ENCODE results near the gene FANCM.
A peak's percentile ranks its signal among the peaks of the same experiment; 100 is the strongest.

The FANCM gene

DNA sequence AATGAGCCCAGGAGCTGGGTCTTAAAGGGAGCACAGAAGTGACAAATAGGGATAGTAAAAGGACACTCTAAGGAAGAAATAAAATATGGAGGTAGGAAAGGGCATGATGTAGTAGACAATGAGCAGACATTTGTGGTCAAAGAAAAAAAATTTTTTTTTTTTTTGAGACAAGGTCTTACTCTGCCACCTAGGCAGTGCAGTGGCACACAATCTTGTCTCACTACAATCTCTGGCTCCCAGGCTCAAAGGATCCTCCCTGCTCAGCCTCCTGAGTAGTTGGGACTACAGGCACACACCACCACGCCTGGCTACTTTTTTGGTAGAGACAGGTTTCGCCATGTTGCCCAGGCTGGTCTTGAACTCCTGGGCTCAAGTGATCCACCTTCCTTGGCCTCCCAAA, 10.0 kb upstream of the FANCM start:
- no peak overlapping the region for H3K4me3 ChIP-seq (ENCODE audit: control insufficient read depth in 1 of 7, extremely low read depth in 1 of 7, insufficient read depth in 4 of 7, low read depth in 2 of 7, low read length in 6 of 7)
- no peaks in the 10 kb centered on the region for H3K27me3 ChIP-seq (replicated peaks in 2 of 5; ENCODE audit: control insufficient read depth in 4 of 5, insufficient read depth in 5 of 5, low read length in 4 of 5)
- peaks cover 6 to 46% (median 30%) of the 10 kb centered on the region in 4 experiments for H3K36me3 ChIP-seq (ENCODE audit: control insufficient read depth in 4 of 4, insufficient read depth in 4 of 4, low read length in 3 of 4)
- DNase-seq, result no peak
- CTCF ChIA-PET, result interaction anchor here (1.2 kb wide), 1 partner anchor 14 kb away, joined by 3 read pairs; no protein-coding TSS in a partner anchor
- no peaks in the 10 kb centered on the region for H3K9me3 ChIP-seq (ENCODE audit: control extremely low read depth in 1 of 5, control insufficient read depth in 4 of 5, insufficient read depth in 2 of 5, low read depth in 1 of 5, low read length in 4 of 5)
- H3K27ac ChIP-seq (ENCODE audit: insufficient read depth in 1 of 2, low read depth in 1 of 2, low read length in 2 of 2, poor library complexity in 1 of 2, severe bottlenecking in 2 of 2), result no peak overlapping the region
- WGBS (ENCODE audit: insufficient coverage), result 100% methylated on average over 2 of the region's 2 CpGs
- H3K4me1 ChIP-seq (ENCODE audit: control extremely low read depth in 1 of 4, control insufficient read depth in 4 of 4, insufficient read depth in 4 of 4, low read length in 3 of 4), result peaks cover 0 to 5% (median under 1%) of the 10 kb centered on the region in 4 experiments
- POLR2A ChIA-PET, result no interaction called here

GRCh38 chr14:45128963-45129629, 6.6 kb upstream of the FANCM start:
- ChIA-PET CTCF (interaction anchor here (1.1 to 3.1 kb wide), 3 partner anchors 12 to 80 kb away, joined by 3 to 10 read pairs (median 3); no protein-coding TSS in a partner anchor), POLR2A (no interaction called here)
- H3K9me3 ChIP-seq (ENCODE audit: control extremely low read depth in 1 of 5, control insufficient read depth in 4 of 5, insufficient read depth in 2 of 5, low read depth in 1 of 5, low read length in 4 of 5), result no peaks in the 10 kb centered on the region
- H3K36me3 ChIP-seq (ENCODE audit: control insufficient read depth in 4 of 4, insufficient read depth in 4 of 4, low read length in 3 of 4), result peaks cover 5 to 22% (median 17%) of the 10 kb centered on the region in 4 experiments
- no peaks in the 10 kb centered on the region for H3K27me3 ChIP-seq (replicated peaks in 2 of 5; ENCODE audit: control insufficient read depth in 4 of 5, insufficient read depth in 5 of 5, low read length in 4 of 5)
- H3K4me3 ChIP-seq (ENCODE audit: control insufficient read depth in 1 of 7, extremely low read depth in 1 of 7, insufficient read depth in 4 of 7, low read depth in 2 of 7, low read length in 6 of 7), result no peak overlapping the region
- no CpG with 5 or more reads among the region's 1 CpG for WGBS (ENCODE audit: insufficient coverage)
- peak overlapping the region in 1 of 2 experiments; percentile 34 for H3K27ac ChIP-seq (ENCODE audit: insufficient read depth in 1 of 2, low read depth in 1 of 2, low read length in 2 of 2, poor library complexity in 1 of 2, severe bottlenecking in 2 of 2)
- peaks cover 3 to 24% (median 6%) of the 10 kb centered on the region in 4 experiments for H3K4me1 ChIP-seq (ENCODE audit: control extremely low read depth in 1 of 4, control insufficient read depth in 4 of 4, insufficient read depth in 4 of 4, low read length in 3 of 4)
- no peak for DNase-seq

DNA sequence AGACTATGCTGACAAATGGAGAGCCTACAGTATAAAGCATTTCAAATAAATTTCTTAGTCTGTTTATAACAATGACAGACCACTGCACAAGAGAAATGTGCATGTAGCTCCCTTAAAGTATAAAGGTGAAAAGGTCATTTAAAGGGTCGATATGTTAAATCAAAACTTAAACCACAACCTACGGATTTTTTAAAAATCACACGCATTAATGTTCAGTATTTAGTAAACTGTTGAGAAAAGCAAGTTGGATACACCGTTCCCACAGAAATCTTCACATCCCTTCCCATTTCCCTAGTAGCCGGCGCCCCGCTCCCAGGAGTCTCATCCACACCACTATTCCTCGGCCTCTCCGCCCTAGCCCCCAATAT, 2.1 kb upstream of the FANCM start:
- POLR2A ChIA-PET, result interaction anchor here (0.6 kb wide), 1 partner anchor 123 kb away, joined by 5 read pairs; no protein-coding TSS in a partner anchor
- Histone ChIP-seq H3K27me3 (replicated peaks in 2 of 5; ENCODE audit: control insufficient read depth in 4 of 5, insufficient read depth in 5 of 5, low read length in 4 of 5) (no peaks in the 10 kb centered on the region), H3K27ac (ENCODE audit: insufficient read depth in 1 of 2, low read depth in 1 of 2, low read length in 2 of 2, poor library complexity in 1 of 2, severe bottlenecking in 2 of 2) (peak overlapping the region; percentile 88 to 94), H3K36me3 (ENCODE audit: control insufficient read depth in 4 of 4, insufficient read depth in 4 of 4, low read length in 3 of 4) (peaks cover 3 to 9% (median 5%) of the 10 kb centered on the region in 4 experiments), H3K9me3 (ENCODE audit: control extremely low read depth in 1 of 5, control insufficient read depth in 4 of 5, insufficient read depth in 2 of 5, low read depth in 1 of 5, low read length in 4 of 5) (no peaks in the 10 kb centered on the region), H3K4me1 (ENCODE audit: control extremely low read depth in 1 of 4, control insufficient read depth in 4 of 4, insufficient read depth in 4 of 4, low read length in 3 of 4) (peaks cover 19 to 51% (median 29%) of the 10 kb centered on the region in 4 experiments), H3K4me3 (ENCODE audit: control insufficient read depth in 1 of 7, extremely low read depth in 1 of 7, insufficient read depth in 4 of 7, low read depth in 2 of 7, low read length in 6 of 7) (peak overlapping the region; percentile 83 to 100 (median 99))
- DNase-seq, result peak in 1 of 3 donors; percentile 12
- CTCF ChIA-PET, result interaction anchor here (0.9 to 1.2 kb wide), 2 partner anchors 20 to 35 kb away, joined by 3 to 4 read pairs; no protein-coding TSS in a partner anchor
- WGBS (ENCODE audit: insufficient coverage), result 0% methylated on average over 4 of the region's 9 CpGs

GRCh38 chr14:45134051-45134958, 1.4 kb upstream of the FANCM start, which contains the start of gene FKBP3:
TSS of gene FKBP3 (minus strand) at chr14:45134481. CDS start at chr14:45134456, 25 bp downstream.
- Histone ChIP-seq H3K4me3 (ENCODE audit: control insufficient read depth in 1 of 7, extremely low read depth in 1 of 7, insufficient read depth in 4 of 7, low read depth in 2 of 7, low read length in 6 of 7) (peak within 1 kb of the TSS; percentile 83 to 100 (median 99)), H3K4me1 (ENCODE audit: control extremely low read depth in 1 of 4, control insufficient read depth in 4 of 4, insufficient read depth in 4 of 4, low read length in 3 of 4) (peaks cover 19 to 54% (median 29%) of the 10 kb centered on the region in 4 experiments), H3K27me3 (replicated peaks in 2 of 5; ENCODE audit: control insufficient read depth in 4 of 5, insufficient read depth in 5 of 5, low read length in 4 of 5) (no peaks in the 10 kb centered on the region), H3K9me3 (ENCODE audit: control extremely low read depth in 1 of 5, control insufficient read depth in 4 of 5, insufficient read depth in 2 of 5, low read depth in 1 of 5, low read length in 4 of 5) (no peaks in the 10 kb centered on the region), H3K36me3 (ENCODE audit: control insufficient read depth in 4 of 4, insufficient read depth in 4 of 4, low read length in 3 of 4) (peaks cover 1 to 5% (median 3%) of the 10 kb centered on the region in 4 experiments), H3K27ac (ENCODE audit: insufficient read depth in 1 of 2, low read depth in 1 of 2, low read length in 2 of 2, poor library complexity in 1 of 2, severe bottlenecking in 2 of 2) (peak within 1 kb of the TSS; percentile 88 to 94)
- peak; percentile 99 to 100 (median 99) for DNase-seq
- ChIA-PET CTCF (interaction anchor here (0.9 to 1.5 kb wide), 2 partner anchors 20 to 177 kb away, joined by 3 to 4 read pairs; no protein-coding TSS in a partner anchor), POLR2A (interaction anchor here (0.6 to 1.0 kb wide), 2 partner anchors 122 to 172 kb away, joined by 3 to 5 read pairs; partner anchors contain the start of genes KLHL28 and TOGARAM1)
- 0% methylated on average over 47 of the region's 53 CpGs for WGBS (ENCODE audit: insufficient coverage)

DNA sequence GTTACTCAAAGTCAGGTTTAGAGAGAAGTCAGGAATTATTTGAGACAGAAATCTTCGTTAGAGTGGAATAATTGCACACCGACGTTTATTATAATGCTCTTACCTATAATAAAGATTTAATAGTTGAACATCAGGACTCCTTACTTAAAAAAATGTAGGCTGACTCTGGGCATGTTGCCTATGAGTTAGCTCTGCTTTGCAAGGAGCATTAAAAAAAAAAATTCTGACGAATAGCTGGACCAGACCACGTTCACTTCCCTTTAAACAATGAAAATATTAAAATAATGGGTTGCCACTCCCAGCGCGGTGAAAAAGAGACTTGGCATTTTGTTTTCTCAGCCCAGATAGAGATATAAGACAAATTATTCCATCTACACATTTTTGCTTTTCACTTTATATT, 574 bp upstream of the FANCM start:
- POLR2A ChIA-PET, result interaction anchor here (0.7 to 1.0 kb wide), 2 partner anchors 118 to 173 kb away, joined by 3 read pairs; partner anchors contain the start of genes KLHL28 and TOGARAM1
- no peaks in the 10 kb centered on the region for H3K27me3 ChIP-seq (replicated peaks in 2 of 5; ENCODE audit: control insufficient read depth in 4 of 5, insufficient read depth in 5 of 5, low read length in 4 of 5)
- no peaks in the 10 kb centered on the region for H3K9me3 ChIP-seq (ENCODE audit: control extremely low read depth in 1 of 5, control insufficient read depth in 4 of 5, insufficient read depth in 2 of 5, low read depth in 1 of 5, low read length in 4 of 5)
- peak; percentile 19 to 56 (median 48) for DNase-seq
- CTCF ChIA-PET, result interaction anchor here (1.2 to 1.5 kb wide), 3 partner anchors 15 to 178 kb away, joined by 3 to 5 read pairs (median 3); partner anchors contain the start of gene TOGARAM1
- WGBS (ENCODE audit: insufficient coverage), result no CpG with 5 or more reads among the region's 7 CpGs
- peak overlapping the region in 6 of 7 experiments; percentile 83 to 100 (median 99) for H3K4me3 ChIP-seq (ENCODE audit: control insufficient read depth in 1 of 7, extremely low read depth in 1 of 7, insufficient read depth in 4 of 7, low read depth in 2 of 7, low read length in 6 of 7)
- H3K4me1 ChIP-seq (ENCODE audit: control extremely low read depth in 1 of 4, control insufficient read depth in 4 of 4, insufficient read depth in 4 of 4, low read length in 3 of 4), result peaks cover 19 to 54% (median 29%) of the 10 kb centered on the region in 4 experiments
- peak overlapping the region; percentile 74 to 94 for H3K27ac ChIP-seq (ENCODE audit: insufficient read depth in 1 of 2, low read depth in 1 of 2, low read length in 2 of 2, poor library complexity in 1 of 2, severe bottlenecking in 2 of 2)
- H3K36me3 ChIP-seq (ENCODE audit: control insufficient read depth in 4 of 4, insufficient read depth in 4 of 4, low read length in 3 of 4), result peaks cover 0 to 3% (median under 1%) of the 10 kb centered on the region in 4 experiments

GRCh38 chr14:45136399-45136798, 669 bp downstream of the FANCM start:
- no peaks in the 10 kb centered on the region for H3K27me3 ChIP-seq (replicated peaks in 2 of 5; ENCODE audit: control insufficient read depth in 4 of 5, insufficient read depth in 5 of 5, low read length in 4 of 5)
- no peak for DNase-seq
- POLR2A ChIA-PET, result no interaction called here
- H3K36me3 ChIP-seq (ENCODE audit: control insufficient read depth in 4 of 4, insufficient read depth in 4 of 4, low read length in 3 of 4), result peaks cover 0 to 2% (median under 1%) of the 10 kb centered on the region in 4 experiments
- 4% methylated on average over 5 of the region's 7 CpGs for WGBS (ENCODE audit: insufficient coverage)
- no peaks in the 10 kb centered on the region for H3K9me3 ChIP-seq (ENCODE audit: control extremely low read depth in 1 of 5, control insufficient read depth in 4 of 5, insufficient read depth in 2 of 5, low read depth in 1 of 5, low read length in 4 of 5)
- CTCF ChIA-PET, result interaction anchor here (1.1 to 1.2 kb wide), 3 partner anchors 10 to 223 kb away, joined by 3 to 4 read pairs (median 3); no protein-coding TSS in a partner anchor
- H3K4me1 ChIP-seq (ENCODE audit: control extremely low read depth in 1 of 4, control insufficient read depth in 4 of 4, insufficient read depth in 4 of 4, low read length in 3 of 4), result peaks cover 19 to 45% (median 28%) of the 10 kb centered on the region in 4 experiments
- H3K27ac ChIP-seq (ENCODE audit: insufficient read depth in 1 of 2, low read depth in 1 of 2, low read length in 2 of 2, poor library complexity in 1 of 2, severe bottlenecking in 2 of 2), result peak overlapping the region; percentile 68 to 94
- peak overlapping the region; percentile 83 to 100 (median 99) for H3K4me3 ChIP-seq (ENCODE audit: control insufficient read depth in 1 of 7, extremely low read depth in 1 of 7, insufficient read depth in 4 of 7, low read depth in 2 of 7, low read length in 6 of 7)
